Fibroblast of villous mesenchyme (primary cell): ENCODE measurements around the gene GPRIN2. TPM values are rescaled to one million over a fixed set of nuclear protein-coding genes. Genes with fewer than 3 reads are reported as not detected.
"Not testable (repeated sequence)": the region's sequence is repeated elsewhere in the genome, so short reads cannot be mapped to it uniquely, and the experiment has no call there.

ENCODE experiments used
- DNase-seq: peaks from one replicate; pipeline ENCODE4 v3.0.0-alpha.2; 2010; ENCODE audit warnings: low read depth
- H3K4me3 ChIP-seq: 2 replicates; pipeline ENCODE4 v1.5.1; 2011; ENCODE audit warnings: low read depth, mild to moderate bottlenecking, low read length
- total RNA-seq: library from RNA; depleted of rRNA; stranded (reverse); fragments of >200 nt; gene quantifications from 2 replicates; pipeline ENCODE4 v1.2.3, GENCODE V29; 2012
- TF ChIP-seq, protein P1 (sequence below): IDR thresholded peaks from 2 replicates; pipeline ENCODE4 v1.5.1; 2012; ENCODE audit warnings: low read depth, mild to moderate bottlenecking, low read length; ENCODE audit not compliant: insufficient read depth

GPRIN2 gene
- total RNA-seq, 1 donor, result not detected

DNA sequence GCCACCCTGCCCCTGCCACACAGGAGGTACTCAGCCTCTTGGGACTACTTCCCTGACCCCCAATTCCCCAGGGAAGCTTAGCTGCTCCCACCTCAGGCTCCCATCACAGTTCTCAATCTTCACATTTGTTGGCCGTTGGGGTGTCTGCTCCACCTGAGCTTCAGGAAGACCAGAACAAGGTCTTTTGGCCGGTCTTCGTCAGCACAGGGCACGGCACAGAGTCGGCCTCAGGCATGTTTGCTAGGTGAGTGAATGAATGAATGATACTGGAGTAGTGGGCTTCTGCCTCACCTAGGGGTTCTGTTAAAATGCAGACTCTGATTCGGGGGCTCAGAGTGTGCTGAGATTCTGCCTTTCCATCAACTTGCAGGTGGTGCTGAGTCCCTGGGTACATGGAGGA is 20.3 kb downstream of the GPRIN2 start:
- TF ChIP-seq, protein P1, sequence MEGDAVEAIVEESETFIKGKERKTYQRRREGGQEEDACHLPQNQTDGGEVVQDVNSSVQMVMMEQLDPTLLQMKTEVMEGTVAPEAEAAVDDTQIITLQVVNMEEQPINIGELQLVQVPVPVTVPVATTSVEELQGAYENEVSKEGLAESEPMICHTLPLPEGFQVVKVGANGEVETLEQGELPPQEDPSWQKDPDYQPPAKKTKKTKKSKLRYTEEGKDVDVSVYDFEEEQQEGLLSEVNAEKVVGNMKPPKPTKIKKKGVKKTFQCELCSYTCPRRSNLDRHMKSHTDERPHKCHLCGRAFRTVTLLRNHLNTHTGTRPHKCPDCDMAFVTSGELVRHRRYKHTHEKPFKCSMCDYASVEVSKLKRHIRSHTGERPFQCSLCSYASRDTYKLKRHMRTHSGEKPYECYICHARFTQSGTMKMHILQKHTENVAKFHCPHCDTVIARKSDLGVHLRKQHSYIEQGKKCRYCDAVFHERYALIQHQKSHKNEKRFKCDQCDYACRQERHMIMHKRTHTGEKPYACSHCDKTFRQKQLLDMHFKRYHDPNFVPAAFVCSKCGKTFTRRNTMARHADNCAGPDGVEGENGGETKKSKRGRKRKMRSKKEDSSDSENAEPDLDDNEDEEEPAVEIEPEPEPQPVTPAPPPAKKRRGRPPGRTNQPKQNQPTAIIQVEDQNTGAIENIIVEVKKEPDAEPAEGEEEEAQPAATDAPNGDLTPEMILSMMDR, result no peak
- no peak overlapping the region for H3K4me3 ChIP-seq
- no peak for DNase-seq

DNA sequence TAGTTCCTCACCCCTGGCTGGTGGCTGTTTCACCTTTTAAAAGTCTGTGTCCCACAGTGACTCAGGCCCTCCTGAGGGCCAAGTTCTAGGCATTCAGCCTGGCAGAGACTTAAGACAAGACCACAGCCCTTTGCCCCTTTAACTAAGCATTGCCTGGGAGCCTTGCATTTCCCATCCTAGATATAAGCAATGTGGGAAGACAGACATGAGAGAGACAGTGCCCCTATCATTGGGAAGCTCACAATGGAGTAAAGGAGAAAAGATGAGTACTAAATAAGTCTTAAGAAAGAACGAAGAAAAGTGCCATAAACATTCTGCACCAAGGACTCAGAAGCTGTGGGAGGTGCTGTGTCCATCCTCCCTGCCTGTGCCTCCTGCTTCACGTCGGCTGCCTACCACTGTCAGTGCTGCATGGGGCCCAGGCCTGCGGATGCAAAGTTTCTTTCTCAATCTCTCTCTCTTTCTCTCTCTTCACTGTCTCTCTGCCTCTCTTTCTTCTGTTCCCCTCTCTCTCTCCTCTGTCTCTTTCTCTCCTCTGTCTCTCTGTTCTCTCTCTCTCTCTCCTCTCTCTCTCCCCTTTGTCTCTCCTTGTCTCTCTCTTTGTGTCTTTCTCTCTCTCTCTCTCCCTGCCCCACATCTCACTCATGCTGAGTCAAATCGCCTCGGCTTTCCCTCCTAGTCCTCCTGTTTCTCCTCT is 21.5 kb downstream of the GPRIN2 start:
- TF ChIP-seq, protein P1, result no peak
- H3K4me3 ChIP-seq, result no peak overlapping the region
- DNase-seq, result no peak

DNA sequence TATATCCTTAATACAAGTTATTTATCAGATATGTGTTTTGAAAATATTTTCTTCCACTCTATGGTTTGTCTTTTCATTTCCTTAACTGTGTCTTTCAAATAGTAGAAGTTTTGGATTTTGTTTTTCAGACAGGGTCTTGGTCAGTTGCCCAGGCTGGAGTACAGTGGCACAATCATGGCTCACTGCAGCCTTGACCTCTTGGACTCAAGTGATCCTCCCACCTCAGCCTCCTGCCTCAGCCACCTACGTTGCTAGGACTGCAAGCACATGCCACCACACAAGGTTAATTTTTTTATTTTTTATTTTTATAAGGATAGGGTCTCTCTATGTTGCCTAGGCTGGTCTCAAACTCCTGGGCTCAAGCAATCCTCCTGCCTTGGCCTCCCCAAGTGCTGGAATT is 24.2 kb downstream of the GPRIN2 start:
- not testable (repeated sequence) for H3K4me3 ChIP-seq, DNase-seq

DNA sequence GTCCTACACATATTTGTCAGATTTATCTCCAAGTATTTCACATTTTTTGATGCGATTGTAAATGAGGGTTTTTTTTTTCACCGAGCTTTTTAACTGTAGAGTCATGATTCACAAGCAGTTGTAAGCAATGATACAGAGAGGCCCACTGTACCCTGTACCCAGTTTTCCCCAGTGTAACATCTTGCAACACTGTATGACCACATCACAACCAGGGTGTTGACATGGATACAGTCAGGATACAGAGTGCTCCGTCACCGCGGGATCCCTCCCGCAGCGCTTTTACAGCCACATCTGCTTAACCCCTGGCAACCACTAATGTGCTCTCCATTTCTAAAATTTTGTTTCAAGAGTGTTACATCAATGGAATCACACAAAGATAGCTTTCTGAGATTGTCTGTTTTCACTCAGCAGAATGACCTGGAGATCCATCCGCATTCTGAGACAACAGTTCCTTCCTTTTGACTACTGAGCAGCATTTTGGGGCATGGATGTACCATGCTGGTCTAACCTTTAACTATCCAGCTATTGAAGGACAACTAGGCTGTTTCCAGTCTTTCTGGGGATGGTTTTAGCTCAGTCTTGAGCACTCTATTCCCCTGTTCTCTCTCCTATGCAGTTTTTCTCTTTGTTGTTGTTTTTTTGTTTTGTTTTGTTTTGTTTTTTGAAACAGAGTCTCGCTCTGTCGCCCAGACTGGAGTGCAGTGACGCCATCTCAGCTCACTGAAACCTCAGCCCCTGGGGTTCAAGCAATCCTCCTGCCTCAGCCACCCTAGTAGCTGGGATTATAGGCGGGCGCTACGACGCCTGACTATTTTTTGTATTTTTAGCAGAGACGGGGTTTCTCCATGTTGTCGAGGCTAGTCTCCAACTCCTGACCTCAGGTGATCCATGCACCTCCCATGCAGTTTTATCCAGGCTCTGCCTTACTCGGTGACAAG is 25.9 kb downstream of the GPRIN2 start:
- TF ChIP-seq, protein P1, result no peak
- DNase-seq, result peak; percentile 95
- no peak overlapping the region for H3K4me3 ChIP-seq

DNA sequence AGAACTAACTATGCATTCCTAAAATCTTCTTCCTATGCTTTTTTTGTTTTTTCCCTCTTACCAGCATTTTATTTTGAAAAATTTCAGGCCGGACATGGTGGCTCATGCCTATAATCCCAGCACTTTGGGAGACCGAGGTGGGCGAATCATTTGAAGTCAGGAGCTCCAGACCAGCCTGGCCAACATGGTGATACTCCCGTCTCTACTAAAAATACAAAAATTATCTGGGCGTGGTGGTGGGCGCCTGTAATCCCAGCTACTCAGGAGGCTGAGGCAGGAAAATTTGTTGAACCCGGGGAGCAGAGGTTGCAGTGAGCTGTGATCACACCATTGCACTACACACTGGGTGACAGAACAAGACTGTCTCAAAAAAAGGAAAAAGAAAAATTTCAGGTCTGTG is 26.7 kb downstream of the GPRIN2 start:
- H3K4me3 ChIP-seq, DNase-seq: not testable (repeated sequence)

DNA sequence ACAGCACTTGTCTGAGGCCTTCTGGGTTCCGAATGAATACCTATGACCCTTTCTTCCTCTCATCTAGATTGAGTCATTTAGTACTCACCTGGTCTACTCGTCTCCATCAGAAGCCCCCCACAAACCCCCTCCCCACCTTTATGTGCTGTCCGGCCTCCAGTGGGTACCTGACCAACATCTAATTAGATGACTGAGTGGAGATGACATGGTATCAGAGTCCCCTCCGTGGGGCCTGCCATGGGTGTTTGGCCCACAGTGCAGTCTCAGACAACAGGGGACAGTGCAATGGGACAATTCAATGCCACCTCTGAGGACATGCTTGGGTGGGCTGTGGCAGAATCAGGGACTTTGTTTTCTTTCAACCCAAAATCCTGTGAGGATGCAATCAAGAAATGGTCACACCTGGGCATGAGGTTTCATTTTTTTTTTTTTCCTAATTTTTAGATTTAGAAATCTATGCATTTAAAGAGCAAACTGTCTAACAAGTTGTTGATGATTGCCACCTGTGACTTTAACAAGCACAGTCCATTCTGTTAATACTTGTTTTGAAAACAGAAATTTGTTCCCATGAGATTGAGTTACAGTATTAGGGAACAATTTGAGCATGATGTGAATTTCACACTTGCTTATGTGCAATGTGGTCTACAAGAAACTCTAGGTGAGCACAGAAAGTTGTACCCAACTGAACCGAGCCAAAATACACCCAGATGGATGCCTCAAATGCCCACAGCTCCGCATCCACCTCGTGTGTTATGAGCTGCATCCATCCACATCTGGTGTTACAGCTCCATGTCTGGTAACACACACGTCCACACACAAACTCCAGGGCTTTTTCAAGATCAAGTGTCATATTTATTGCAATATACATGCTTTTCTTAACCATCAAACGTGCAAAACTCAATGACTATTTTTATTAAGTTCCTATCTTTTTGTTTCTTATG is 27.5 kb downstream of the GPRIN2 start:
- no peak overlapping the region for H3K4me3 ChIP-seq
- DNase-seq, result no peak
- TF ChIP-seq, protein P1, result no peak

DNA sequence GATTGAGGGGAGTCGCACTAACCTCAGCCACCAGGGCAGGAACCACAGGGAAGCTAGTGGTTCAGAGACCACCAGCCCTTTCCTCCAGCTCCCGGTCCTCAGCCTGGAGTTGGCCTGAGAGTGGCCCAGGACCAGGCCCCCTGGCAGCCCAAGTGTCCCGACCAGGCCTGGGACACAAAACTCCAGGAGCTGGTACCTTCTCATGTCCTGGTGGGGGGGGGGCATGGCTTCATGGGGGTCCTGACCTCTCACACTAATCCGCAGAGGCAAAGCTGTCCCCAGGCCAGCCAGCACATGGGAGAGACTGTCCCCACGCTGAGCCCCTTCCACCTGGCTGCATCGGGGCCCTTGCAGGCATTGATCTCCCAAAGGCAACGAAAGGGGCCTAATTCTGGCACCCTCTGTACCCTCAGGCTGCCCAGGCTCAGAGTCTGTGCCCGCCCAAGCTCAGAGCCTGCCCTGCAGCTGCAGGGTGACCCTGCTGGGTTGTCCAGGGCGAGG is 28.2 kb downstream of the GPRIN2 start:
- H3K4me3 ChIP-seq, result no peak overlapping the region
- TF ChIP-seq, protein P1, result no peak
- no peak for DNase-seq
